ENCODE measurements around the gene PLCD1. TPM values are rescaled to one million over a fixed set of nuclear protein-coding genes. Genes with fewer than 3 reads are reported as not detected.

The PLCD1 gene
- total and polyA plus RNA-seq, 2 donors (not counting 1 experiment from before 2014, with no cell fraction given): 8.2 to 47.2 TPM

DNA sequence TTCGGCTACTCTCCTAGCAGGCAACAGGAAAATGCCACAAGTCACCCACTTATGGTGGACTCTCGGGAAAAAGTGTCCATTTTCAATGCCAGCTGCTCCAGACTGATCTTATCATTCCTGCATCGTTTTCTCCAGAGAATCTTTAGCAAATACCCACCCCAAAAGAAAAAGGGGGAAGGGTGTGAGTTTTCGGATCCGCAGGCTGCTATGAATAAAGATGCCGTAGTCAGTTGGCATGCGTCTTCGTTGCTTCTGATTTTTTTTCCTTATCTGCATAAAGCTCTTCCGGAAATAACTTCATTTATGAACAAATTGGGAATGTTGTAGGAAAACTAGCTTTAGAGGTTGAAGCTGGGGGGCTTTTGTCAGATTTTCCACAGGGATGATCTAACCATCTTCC lies 61.2 kb downstream of the PLCD1 start:
- H3K4me3 ChIP-seq (replicated peaks in 1 of 4; ENCODE audit: control extremely low read depth in 1 of 4, insufficient read depth in 1 of 4, low read depth in 3 of 4, low read length in 4 of 4): no peak overlapping the region
- no peaks in the 10 kb centered on the region for H3K9me3 ChIP-seq (ENCODE audit: control insufficient read depth, insufficient read depth, low read depth, low read length)
- DNase-seq (ENCODE audit: low read depth in 2 of 2): no peak
- no peak overlapping the region for H2AFZ ChIP-seq (ENCODE audit: low read length)
- no peak overlapping the region for H3K9ac ChIP-seq (ENCODE audit: insufficient read depth, low read length)
- no peaks in the 10 kb centered on the region for H4K20me1 ChIP-seq (ENCODE audit: control insufficient read depth, extremely low read depth, insufficient read depth, low read length)
- H3K36me3 ChIP-seq (ENCODE audit: control insufficient read depth, insufficient read depth, low read length): peaks cover 4% of the 10 kb centered on the region
- TF ChIP-seq, protein P1, sequence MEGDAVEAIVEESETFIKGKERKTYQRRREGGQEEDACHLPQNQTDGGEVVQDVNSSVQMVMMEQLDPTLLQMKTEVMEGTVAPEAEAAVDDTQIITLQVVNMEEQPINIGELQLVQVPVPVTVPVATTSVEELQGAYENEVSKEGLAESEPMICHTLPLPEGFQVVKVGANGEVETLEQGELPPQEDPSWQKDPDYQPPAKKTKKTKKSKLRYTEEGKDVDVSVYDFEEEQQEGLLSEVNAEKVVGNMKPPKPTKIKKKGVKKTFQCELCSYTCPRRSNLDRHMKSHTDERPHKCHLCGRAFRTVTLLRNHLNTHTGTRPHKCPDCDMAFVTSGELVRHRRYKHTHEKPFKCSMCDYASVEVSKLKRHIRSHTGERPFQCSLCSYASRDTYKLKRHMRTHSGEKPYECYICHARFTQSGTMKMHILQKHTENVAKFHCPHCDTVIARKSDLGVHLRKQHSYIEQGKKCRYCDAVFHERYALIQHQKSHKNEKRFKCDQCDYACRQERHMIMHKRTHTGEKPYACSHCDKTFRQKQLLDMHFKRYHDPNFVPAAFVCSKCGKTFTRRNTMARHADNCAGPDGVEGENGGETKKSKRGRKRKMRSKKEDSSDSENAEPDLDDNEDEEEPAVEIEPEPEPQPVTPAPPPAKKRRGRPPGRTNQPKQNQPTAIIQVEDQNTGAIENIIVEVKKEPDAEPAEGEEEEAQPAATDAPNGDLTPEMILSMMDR (conservative IDR thresholded peaks at IDR 0.05 in 1 of 2, IDR thresholded peaks at IDR 0.05 in 1 of 2; ENCODE audit: low read depth in 1 of 2, low read length in 2 of 2): no peak
- TF ChIP-seq EZH2 (IDR thresholded peaks at IDR 0.05; ENCODE audit: low read length, missing control alignments): no peak
- H3K27me3 ChIP-seq (ENCODE audit: control insufficient read depth, insufficient read depth, low read length): no peaks in the 10 kb centered on the region
- no peak overlapping the region for H3K27ac ChIP-seq (ENCODE audit: insufficient read depth, low read length)
- no peaks in the 10 kb centered on the region for H3K79me2 ChIP-seq (ENCODE audit: control insufficient read depth, insufficient read depth, low read length)
- no peaks in the 10 kb centered on the region for H3K4me1 ChIP-seq (ENCODE audit: control insufficient read depth, extremely low read depth, insufficient read depth, low read length)
- H3K4me2 ChIP-seq (ENCODE audit: extremely low read depth, insufficient read depth, low read length): no peak overlapping the region

DNA sequence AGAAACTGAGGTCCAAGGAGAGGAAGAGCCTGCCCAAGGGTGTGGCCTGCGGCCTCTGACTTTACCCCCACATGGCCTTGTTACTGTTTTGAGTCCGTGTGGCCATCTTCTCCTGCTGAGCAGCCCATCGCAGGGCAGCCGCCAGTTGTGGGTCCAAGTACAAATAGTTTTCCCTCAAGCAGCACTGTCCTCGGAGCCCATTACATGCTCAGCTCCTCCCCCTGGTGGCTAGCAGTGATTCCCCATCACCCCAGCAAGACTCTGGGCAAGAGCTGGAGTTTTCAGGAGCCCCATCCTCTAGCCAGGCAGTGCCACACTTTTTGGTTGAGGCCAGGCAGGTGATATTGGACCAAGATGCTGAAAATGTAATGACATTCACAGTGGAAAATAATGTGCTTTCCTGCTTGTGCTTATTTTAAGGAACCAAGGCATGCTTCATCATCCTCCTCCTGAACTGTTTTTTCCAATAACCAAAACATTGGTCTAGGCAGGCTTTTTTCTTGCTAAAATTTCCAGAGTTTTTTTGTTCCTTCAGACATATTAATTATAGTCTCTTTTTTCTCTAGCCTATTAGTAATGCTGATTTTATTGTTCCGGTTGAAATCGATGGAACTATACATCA lies 62.1 kb downstream of the PLCD1 start:
- no peak overlapping the region for H3K27ac ChIP-seq (ENCODE audit: insufficient read depth, low read length)
- no peak overlapping the region for H2AFZ ChIP-seq (ENCODE audit: low read length)
- no peaks in the 10 kb centered on the region for H4K20me1 ChIP-seq (ENCODE audit: control insufficient read depth, extremely low read depth, insufficient read depth, low read length)
- TF ChIP-seq EZH2 (IDR thresholded peaks at IDR 0.05; ENCODE audit: low read length, missing control alignments): no peak
- TF ChIP-seq, protein P1 (conservative IDR thresholded peaks at IDR 0.05 in 1 of 2, IDR thresholded peaks at IDR 0.05 in 1 of 2; ENCODE audit: low read depth in 1 of 2, low read length in 2 of 2): peak; percentile 90 to 97
- no peak overlapping the region for H3K4me2 ChIP-seq (ENCODE audit: extremely low read depth, insufficient read depth, low read length)
- no peaks in the 10 kb centered on the region for H3K9me3 ChIP-seq (ENCODE audit: control insufficient read depth, insufficient read depth, low read depth, low read length)
- no peaks in the 10 kb centered on the region for H3K79me2 ChIP-seq (ENCODE audit: control insufficient read depth, insufficient read depth, low read length)
- no peaks in the 10 kb centered on the region for H3K27me3 ChIP-seq (ENCODE audit: control insufficient read depth, insufficient read depth, low read length)
- H3K36me3 ChIP-seq (ENCODE audit: control insufficient read depth, insufficient read depth, low read length): peaks cover 1% of the 10 kb centered on the region
- no peak overlapping the region for H3K4me3 ChIP-seq (replicated peaks in 1 of 4; ENCODE audit: control extremely low read depth in 1 of 4, insufficient read depth in 1 of 4, low read depth in 3 of 4, low read length in 4 of 4)
- H3K4me1 ChIP-seq (ENCODE audit: control insufficient read depth, extremely low read depth, insufficient read depth, low read length): peaks cover 2% of the 10 kb centered on the region
- H3K9ac ChIP-seq (ENCODE audit: insufficient read depth, low read length): no peak overlapping the region
- DNase-seq (ENCODE audit: low read depth in 2 of 2): peak; percentile 48 to 73

DNA sequence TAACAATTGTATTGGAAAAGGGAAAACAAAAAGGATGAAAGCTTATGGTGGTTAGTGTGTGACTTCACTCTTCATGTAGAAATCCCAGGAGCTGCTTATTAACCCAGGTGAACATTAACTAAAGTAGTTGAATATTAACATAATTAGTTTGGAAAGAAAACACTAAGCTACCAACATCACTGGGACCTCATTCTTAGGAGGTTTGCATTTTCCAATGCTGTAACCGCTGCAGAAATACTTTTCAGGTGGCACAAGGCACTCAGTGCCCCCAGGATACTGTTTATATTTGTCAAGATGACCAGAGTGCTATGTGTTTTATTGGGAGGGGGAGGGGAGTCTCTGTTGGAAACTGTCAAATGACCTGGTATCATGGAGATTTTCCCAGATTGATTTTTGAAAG lies 64.7 kb downstream of the PLCD1 start:
- no peak for TF ChIP-seq EZH2 (IDR thresholded peaks at IDR 0.05; ENCODE audit: low read length, missing control alignments)
- TF ChIP-seq, protein P1 (conservative IDR thresholded peaks at IDR 0.05 in 1 of 2, IDR thresholded peaks at IDR 0.05 in 1 of 2; ENCODE audit: low read depth in 1 of 2, low read length in 2 of 2): no peak

More for the DNA sequence above, 64.7 kb downstream of the PLCD1 start:
- no peak for DNase-seq (ENCODE audit: low read depth in 2 of 2)
- H3K9ac ChIP-seq (ENCODE audit: insufficient read depth, low read length): no peak overlapping the region
- H3K4me2 ChIP-seq (ENCODE audit: extremely low read depth, insufficient read depth, low read length): no peak overlapping the region
- H3K9me3 ChIP-seq (ENCODE audit: control insufficient read depth, insufficient read depth, low read depth, low read length): no peaks in the 10 kb centered on the region
- no peak overlapping the region for H3K4me3 ChIP-seq (replicated peaks in 1 of 4; ENCODE audit: control extremely low read depth in 1 of 4, insufficient read depth in 1 of 4, low read depth in 3 of 4, low read length in 4 of 4)
- no peaks in the 10 kb centered on the region for H4K20me1 ChIP-seq (ENCODE audit: control insufficient read depth, extremely low read depth, insufficient read depth, low read length)
- no peak overlapping the region for H2AFZ ChIP-seq (ENCODE audit: low read length)
- no peaks in the 10 kb centered on the region for H3K79me2 ChIP-seq (ENCODE audit: control insufficient read depth, insufficient read depth, low read length)
- no peaks in the 10 kb centered on the region for H3K27me3 ChIP-seq (ENCODE audit: control insufficient read depth, insufficient read depth, low read length)
- H3K27ac ChIP-seq (ENCODE audit: insufficient read depth, low read length): no peak overlapping the region
- H3K4me1 ChIP-seq (ENCODE audit: control insufficient read depth, extremely low read depth, insufficient read depth, low read length): peaks cover 2% of the 10 kb centered on the region
- no peaks in the 10 kb centered on the region for H3K36me3 ChIP-seq (ENCODE audit: control insufficient read depth, insufficient read depth, low read length)
